Fibroblast of lung (primary cell): ENCODE measurements around the gene ENG. TPM values are rescaled to one million over a fixed set of nuclear protein-coding genes. Genes with fewer than 3 reads are reported as not detected.

Source experiments
- DNase-seq, 2 donors: peaks; one replicate each; pipeline versions ENCODE4 v3.0.0 to v3.0.0-alpha.2; 2010; ENCODE audit warnings: low read depth in 2 of 2
- H2AFZ ChIP-seq: 2 replicates; pipeline ENCODE4 v1.5.1; 2012; ENCODE audit warnings: low read length, control low read depth, inconsistent platforms
- H3K27ac ChIP-seq: 2 replicates; pipeline ENCODE4 v1.5.1; 2011; ENCODE audit warnings: low read length, control low read depth; ENCODE audit not compliant: insufficient read depth
- H3K27me3 ChIP-seq: 2 replicates; pipeline ENCODE4 v1.5.1; 2011; ENCODE audit warnings: mild to moderate bottlenecking, low read length; ENCODE audit not compliant: control insufficient read depth, insufficient read depth
- H3K36me3 ChIP-seq: 2 replicates; pipeline ENCODE4 v1.5.1; 2011; ENCODE audit warnings: low read length; ENCODE audit not compliant: control insufficient read depth, insufficient read depth
- H3K4me1 ChIP-seq: 2 replicates; pipeline ENCODE4 v1.5.1; 2011; ENCODE audit warnings: low read length; ENCODE audit not compliant: control insufficient read depth, insufficient read depth; ENCODE audit errors: extremely low read depth
- H3K4me2 ChIP-seq: 2 replicates; pipeline ENCODE4 v1.5.1; 2011; ENCODE audit warnings: low read length, control low read depth; ENCODE audit not compliant: insufficient read depth; ENCODE audit errors: extremely low read depth
- H3K4me3 ChIP-seq, 4 experiments: fragments of 200-600 bp in 1 of 4; sonication (generic) in 1 of 4; replicated peaks in 1 of 4; 2 replicates each; pipeline ENCODE4 v1.5.1; 2011 to 2016; ENCODE audit warnings: low read length in 4 of 4, low read depth in 3 of 4, mild to moderate bottlenecking in 3 of 4, control low read depth in 2 of 4, inconsistent platforms in 1 of 4, mixed read lengths in 1 of 4; ENCODE audit not compliant: insufficient read depth in 1 of 4; ENCODE audit errors: control extremely low read depth in 1 of 4
- H3K79me2 ChIP-seq: 2 replicates; pipeline ENCODE4 v1.5.1; 2012; ENCODE audit warnings: mild to moderate bottlenecking, low read length, inconsistent platforms; ENCODE audit not compliant: control insufficient read depth, insufficient read depth
- H3K9ac ChIP-seq: 2 replicates; pipeline ENCODE4 v1.5.1; 2011; ENCODE audit warnings: mild to moderate bottlenecking, low read length, control low read depth; ENCODE audit not compliant: insufficient read depth
- H3K9me3 ChIP-seq: 2 replicates; pipeline ENCODE4 v1.5.1; 2012; ENCODE audit warnings: low read depth, low read length; ENCODE audit not compliant: control insufficient read depth, insufficient read depth
- H4K20me1 ChIP-seq: 2 replicates; pipeline ENCODE4 v1.5.1; 2011; ENCODE audit warnings: low read length; ENCODE audit not compliant: control insufficient read depth, insufficient read depth; ENCODE audit errors: extremely low read depth
- CTCF ChIP-seq, 2 donors: IDR thresholded peaks in 1 of 2; conservative IDR thresholded peaks in 1 of 2; 1 replicate in 1 of 2; 2 replicates in 1 of 2; pipeline ENCODE4 v1.5.1; 2011 to 2012; ENCODE audit warnings: low read length in 2 of 2, control low read depth in 1 of 2, inconsistent platforms in 1 of 2, low read depth in 1 of 2, mild to moderate bottlenecking in 1 of 2
- EZH2 ChIP-seq: IDR thresholded peaks from 2 replicates; pipeline ENCODE4 v1.5.1; 2012; ENCODE audit warnings: low read length, control low read depth, mild to moderate bottlenecking; ENCODE audit errors: missing control alignments
- polyA plus RNA-seq, 2 donors: library from polyadenylated mRNA; depleted of rRNA in 1 of 2; stranded (reverse) in 1 of 2; unstranded in 1 of 2; fragments of >200 nt; gene quantifications; 2 replicates each; pipeline ENCODE4 v1.2.1, GENCODE V29; 2011 to 2012; ENCODE audit warnings: missing spikeins in 1 of 2
- total RNA-seq: library from RNA; depleted of rRNA; stranded (reverse); fragments of >200 nt; gene quantifications from 2 replicates; pipeline ENCODE4 v1.2.1, GENCODE V29; 2014

Gene ENG
- total and polyA plus RNA-seq, 2 donors (not counting 1 experiment from before 2014, with no cell fraction given): 30.4 to 59.0 TPM

DNA sequence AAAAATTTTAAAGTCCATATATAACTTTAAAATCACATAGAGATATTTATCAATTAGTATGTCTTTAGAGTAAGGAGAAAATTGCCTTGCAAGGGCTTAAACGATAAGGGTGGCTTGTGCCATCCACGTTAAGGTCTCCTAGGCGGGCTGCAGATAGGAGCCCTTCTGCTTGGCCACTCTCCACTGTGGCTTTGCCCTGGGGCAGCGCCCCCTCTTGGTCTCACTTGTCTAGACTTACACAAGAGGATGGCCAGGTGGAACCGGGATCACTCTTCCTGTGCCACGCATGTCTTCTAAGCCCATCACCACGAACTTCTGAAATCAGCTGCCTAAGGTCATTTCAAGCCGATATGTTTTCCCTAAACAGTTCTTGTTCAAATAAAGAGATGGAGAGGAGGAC lies 48.8 kb downstream of the ENG start:
- Histone ChIP-seq H3K27ac (no peak overlapping the region), H3K4me1 (peaks cover 13% of the 10 kb centered on the region), H3K4me3 (no peak overlapping the region), H2AFZ (no peak overlapping the region), H3K9ac (no peak overlapping the region), H4K20me1 (no peaks in the 10 kb centered on the region), H3K79me2 (peaks cover 23% of the 10 kb centered on the region), H3K36me3 (peaks cover 21% of the 10 kb centered on the region), H3K4me2 (no peak overlapping the region), H3K27me3 (no peaks in the 10 kb centered on the region), H3K9me3 (no peaks in the 10 kb centered on the region)
- peak; percentile 27 to 51 for TF ChIP-seq CTCF (conservative IDR thresholded peaks at IDR 0.05 in 1 of 2, IDR thresholded peaks at IDR 0.05 in 1 of 2; ENCODE audit: low read depth in 1 of 2, low read length in 2 of 2)
- no peak for TF ChIP-seq EZH2
- peak; percentile 20 to 36 for DNase-seq

DNA sequence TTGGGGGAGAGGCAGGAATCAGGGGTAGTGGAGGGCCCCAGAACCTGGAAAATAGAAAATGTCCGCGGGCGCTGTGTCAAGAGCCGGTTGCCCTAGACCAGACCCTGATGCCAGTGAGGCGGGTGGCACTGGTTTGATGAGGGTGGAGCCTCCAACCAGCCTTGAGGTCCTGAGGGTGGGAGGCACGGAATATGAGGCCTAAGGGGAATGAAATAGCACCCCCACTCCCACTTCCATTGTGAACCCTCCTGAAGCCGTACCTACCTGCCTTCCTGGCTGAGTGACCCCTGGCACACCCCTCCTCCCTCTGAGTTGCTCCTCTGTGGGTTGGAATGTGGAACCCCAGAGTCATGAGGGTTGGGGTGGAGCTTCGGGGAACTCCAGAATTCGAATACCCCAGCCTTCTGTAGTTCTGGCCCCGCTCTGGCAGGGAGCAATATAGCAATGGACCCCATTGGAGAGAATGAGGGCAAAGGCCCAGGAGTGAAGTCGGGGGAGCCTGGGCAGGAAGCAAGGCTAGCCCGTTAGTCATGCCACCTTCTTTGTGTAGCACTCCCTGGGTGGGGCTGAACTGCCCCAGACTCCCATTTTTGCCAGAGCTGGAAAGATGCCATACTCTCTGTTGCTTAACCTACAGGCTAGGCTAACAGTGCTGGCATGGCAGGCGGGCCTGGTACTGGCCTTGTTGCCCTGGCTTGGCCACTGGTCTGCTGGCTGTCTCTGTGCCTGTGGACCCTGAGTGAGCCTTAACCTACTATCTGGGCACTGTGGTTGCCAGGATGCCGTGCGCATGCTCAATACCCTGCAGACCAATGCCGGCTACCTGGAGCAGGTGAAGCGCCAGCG lies 50.7 kb downstream of the ENG start:
- no peaks in the 10 kb centered on the region for H4K20me1 ChIP-seq
- DNase-seq: peak; percentile 35 to 39
- H3K9ac ChIP-seq: peak overlapping the region; percentile 88
- H3K4me2 ChIP-seq: peak overlapping the region; percentile 100
- no peaks in the 10 kb centered on the region for H3K9me3 ChIP-seq
- H3K4me1 ChIP-seq: peaks cover 13% of the 10 kb centered on the region
- peaks cover 23% of the 10 kb centered on the region for H3K79me2 ChIP-seq
- no peak overlapping the region for H2AFZ ChIP-seq
- H3K36me3 ChIP-seq: peaks cover 13% of the 10 kb centered on the region
- H3K27me3 ChIP-seq: no peaks in the 10 kb centered on the region
- peak overlapping the region; percentile 85 to 96 (median 90) for H3K4me3 ChIP-seq
- TF ChIP-seq CTCF (conservative IDR thresholded peaks at IDR 0.05 in 1 of 2, IDR thresholded peaks at IDR 0.05 in 1 of 2; ENCODE audit: low read depth in 1 of 2, low read length in 2 of 2) (no peak), EZH2 (no peak)
- peak overlapping the region; percentile 92 for H3K27ac ChIP-seq

DNA sequence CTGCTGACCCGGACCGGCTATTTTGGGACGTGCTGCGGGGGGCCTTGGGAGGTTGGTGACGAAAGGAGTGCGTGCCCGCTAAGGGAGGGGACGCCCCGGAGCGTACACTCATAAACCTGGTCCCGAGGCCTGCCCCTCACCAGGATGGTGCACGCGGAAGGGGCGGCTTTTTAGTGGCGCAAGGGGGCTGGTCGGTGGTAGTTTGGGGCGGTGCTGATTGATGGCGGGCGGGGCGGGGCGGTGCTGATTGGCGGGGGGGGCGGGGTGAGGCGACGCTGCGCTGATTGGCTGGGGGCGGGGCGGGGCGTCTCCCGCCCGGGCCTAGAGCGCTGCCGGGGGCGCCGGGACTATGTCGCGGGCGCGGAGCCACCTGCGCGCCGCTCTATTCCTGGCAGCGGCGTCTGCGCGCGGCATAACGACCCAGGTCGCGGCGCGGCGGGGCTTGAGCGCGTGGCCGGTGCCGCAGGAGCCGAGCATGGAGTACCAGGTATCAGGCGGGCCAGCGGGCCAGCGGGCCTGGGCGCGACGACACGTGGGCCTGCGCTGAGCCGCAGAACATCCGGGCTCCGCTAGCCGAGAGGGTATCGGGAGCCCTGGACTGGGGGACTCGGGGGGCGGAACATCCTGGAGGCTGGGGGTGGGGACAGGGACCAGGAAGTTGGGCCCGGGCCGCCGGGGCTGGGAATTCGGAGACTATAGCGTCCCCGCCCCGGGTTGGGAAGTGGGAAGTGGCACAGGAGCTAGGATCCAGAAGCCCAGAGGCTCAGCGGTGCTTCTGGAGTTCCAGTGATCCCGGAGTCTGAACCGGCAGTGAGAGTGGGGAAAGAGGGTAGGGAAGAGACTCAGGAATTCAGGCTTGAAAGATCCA lies 51.6 kb downstream of the ENG start, which contains the start of gene FPGS:
TSS of gene FPGS (plus strand) at position 307 of the 868 bp plus-strand sequence. CDS start at position 350, 43 bp downstream.
- Histone ChIP-seq H3K27ac (peak within 1 kb of the TSS; percentile 92), H3K4me3 (peak within 1 kb of the TSS; percentile 85 to 96 (median 90)), H3K9me3 (no peaks in the 10 kb centered on the region), H3K4me1 (peaks cover 13% of the 10 kb centered on the region), H4K20me1 (no peaks in the 10 kb centered on the region), H3K27me3 (no peaks in the 10 kb centered on the region), H3K79me2 (peaks cover 23% of the 10 kb centered on the region), H3K4me2 (peak within 1 kb of the TSS; percentile 100), H3K9ac (peak within 1 kb of the TSS; percentile 88), H2AFZ (peak within 1 kb of the TSS; percentile 50), H3K36me3 (peaks cover 9% of the 10 kb centered on the region)
- no peak for TF ChIP-seq CTCF (conservative IDR thresholded peaks at IDR 0.05 in 1 of 2, IDR thresholded peaks at IDR 0.05 in 1 of 2; ENCODE audit: low read depth in 1 of 2, low read length in 2 of 2)
- TF ChIP-seq EZH2: no peak
- DNase-seq: peak; percentile 89 to 90
